WTC11 (cell line): ENCODE results near the gene EYA2. TPM values are rescaled to one million over a fixed set of nuclear protein-coding genes. Genes with fewer than 3 reads are reported as not detected.

ENCODE experiments used
- ATAC-seq: fragments of 200-7000 bp; cut with Tn5 transposase; 2 replicates; pipeline ENCODE4 v1.10.0; 2021; ENCODE audit warnings: mild to moderate bottlenecking, moderate library complexity
- CTCF ChIA-PET: fragments of 300-600 bp; sonication (Branson Sonifier 250); formaldehyde crosslinking; loops from one replicate; lab custom pipeline; 2021; ENCODE audit warnings: antibody characterized with exemption; lab: Charles Lee
- POLR2A ChIA-PET: fragments of 350-600 bp; sonication (Branson Sonifier 250); formaldehyde crosslinking; loops from one replicate; lab custom pipeline; 2021; ENCODE audit warnings: antibody characterized with exemption; lab: Charles Lee
- DNase-seq: peaks from one replicate; pipeline ENCODE4 v3.0.0; 2021; ENCODE audit warnings: low spot score
- H3K27ac Mint-ChIP-seq: 2 replicates; pipeline ENCODE4 v1.8.0; 2021; ENCODE audit warnings: mixed read lengths
- H3K27me3 Mint-ChIP-seq: 2 replicates; pipeline ENCODE4 v1.8.0; 2021; ENCODE audit warnings: low read depth, mild to moderate bottlenecking, moderate library complexity, mixed read lengths
- H3K36me3 Mint-ChIP-seq: 2 replicates; pipeline ENCODE4 v1.8.0; 2021; ENCODE audit warnings: mixed read lengths
- H3K4me1 Mint-ChIP-seq: 2 replicates; pipeline ENCODE4 v1.8.0; 2022; ENCODE audit warnings: mixed read lengths
- H3K4me3 Mint-ChIP-seq: 2 replicates; pipeline ENCODE4 v1.8.0; 2021; ENCODE audit warnings: mild to moderate bottlenecking, moderate library complexity, mixed read lengths
- H3K9me3 Mint-ChIP-seq: 2 replicates; pipeline ENCODE4 v1.8.0; 2021; ENCODE audit warnings: mixed read lengths
- ARID4B ChIP-seq: sonication (generic); formaldehyde crosslinking; IDR thresholded peaks from 2 replicates; pipeline ENCODE4 v1.8.0; 2023; ENCODE audit warnings: missing genetic modification reagents, mild to moderate bottlenecking, borderline replicate concordance
- ERG ChIP-seq: fragments of 250-450 bp; sonication (Bioruptor Pico); IDR thresholded peaks from 2 replicates; pipeline ENCODE4 v1.8.0; 2021; ENCODE audit warnings: mild to moderate bottlenecking
- ETV6 ChIP-seq: sonication (generic); formaldehyde crosslinking; IDR thresholded peaks from 2 replicates; pipeline ENCODE4 v1.8.1; 2022; ENCODE audit warnings: mild to moderate bottlenecking, missing genetic modification reagents
- IRF2 ChIP-seq: sonication (generic); formaldehyde crosslinking; IDR thresholded peaks from 2 replicates; pipeline ENCODE4 v1.8.0; 2022; ENCODE audit warnings: low read depth, missing genetic modification reagents, borderline replicate concordance
- JUN ChIP-seq: sonication (generic); formaldehyde crosslinking; IDR thresholded peaks from 2 replicates; pipeline ENCODE4 v1.8.0; 2023; ENCODE audit warnings: mild to moderate bottlenecking, missing genetic modification reagents
- MXD4 ChIP-seq: fragments of 250-450 bp; sonication (Bioruptor Pico); IDR thresholded peaks from 2 replicates; pipeline ENCODE4 v1.8.0; 2021; ENCODE audit warnings: mild to moderate bottlenecking, moderate library complexity, borderline replicate concordance
- TP53 ChIP-seq: sonication (generic); formaldehyde crosslinking; IDR thresholded peaks from 2 replicates; pipeline ENCODE4 v1.8.1; 2023; ENCODE audit warnings: mild to moderate bottlenecking, missing genetic modification reagents
- ZNF232 ChIP-seq: sonication (generic); formaldehyde crosslinking; IDR thresholded peaks from 2 replicates; pipeline ENCODE4 v1.8.0; 2022; ENCODE audit warnings: mild to moderate bottlenecking, missing genetic modification reagents
- ZNF416 ChIP-seq: fragments of 250-450 bp; sonication (Bioruptor Pico); IDR thresholded peaks from 2 replicates; pipeline ENCODE4 v1.9.0; 2021; ENCODE audit warnings: mild to moderate bottlenecking, inconsistent platforms
- ZNF532 ChIP-seq: fragments of 250-450 bp; sonication (Bioruptor Pico); IDR thresholded peaks from 2 replicates; pipeline ENCODE4 v1.9.0; 2021; ENCODE audit warnings: mild to moderate bottlenecking, borderline replicate concordance
- total RNA-seq: library from RNA; stranded (reverse); gene quantifications from 3 replicates; pipeline ENCODE4 v1.2.3, GENCODE V29; 2021
- TF ChIP-seq, protein P1 (sequence below): sonication (generic); formaldehyde crosslinking; IDR thresholded peaks from 2 replicates; pipeline ENCODE4 v1.8.1; 2022; ENCODE audit warnings: low read depth, mild to moderate bottlenecking, moderate library complexity, missing genetic modification reagents, borderline replicate concordance
- TF ChIP-seq, protein P2 (sequence below): fragments of 250-450 bp; sonication (Bioruptor Pico); IDR thresholded peaks from 2 replicates; pipeline ENCODE4 v1.9.0; 2021; ENCODE audit warnings: mild to moderate bottlenecking
- TF ChIP-seq, protein P3 (sequence below): sonication (generic); formaldehyde crosslinking; IDR thresholded peaks from 2 replicates; pipeline ENCODE4 v1.8.1; 2022; ENCODE audit warnings: missing genetic modification reagents, borderline replicate concordance
- TF ChIP-seq, protein P4 (sequence below): sonication (generic); formaldehyde crosslinking; conservative IDR thresholded peaks from 2 replicates; pipeline ENCODE4 v1.8.1; 2023; ENCODE audit warnings: mild to moderate bottlenecking, low read depth, missing genetic modification reagents, moderate library complexity
- TF ChIP-seq, protein P5 (sequence below): fragments of 250-450 bp; sonication (Bioruptor Pico); IDR thresholded peaks from 2 replicates; pipeline ENCODE4 v2.1.2; 2022; ENCODE audit warnings: mild to moderate bottlenecking, moderate library complexity

Gene EYA2
- total RNA-seq, 1 experiment from 2014 or later, result 1.5 TPM

DNA sequence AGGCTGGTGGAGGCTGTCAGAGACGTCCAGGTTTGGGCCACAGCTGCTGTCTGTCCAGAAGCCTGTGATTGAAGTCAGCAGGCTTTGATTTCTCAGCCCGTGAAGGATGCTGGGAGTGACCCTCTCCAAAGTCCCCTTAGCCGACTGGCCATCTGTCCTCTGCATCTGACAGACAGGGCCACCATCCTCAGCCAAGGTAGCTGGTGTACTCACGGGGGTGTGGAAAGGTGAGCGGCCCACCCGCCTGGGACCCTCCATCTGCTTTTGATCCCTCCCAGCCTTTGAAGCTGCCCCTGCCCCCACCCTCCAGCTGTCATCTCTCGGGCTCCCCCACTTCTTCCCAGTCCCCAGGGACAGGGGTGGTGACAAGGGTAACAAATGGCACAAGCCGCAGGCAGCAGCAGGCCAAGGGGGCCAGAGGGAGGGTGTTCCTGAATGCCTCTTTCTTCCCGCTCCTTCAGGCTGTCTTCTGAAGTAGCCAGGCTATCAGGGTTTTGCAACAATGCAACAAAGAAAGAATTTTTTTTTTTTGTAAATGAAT lies 84.4 kb downstream of the EYA2 start (continued):
- TF ChIP-seq ZNF532 (CRISPR knock-in tag) (no peak), ERG (CRISPR knock-in tag) (no peak), JUN (CRISPR knock-in tag) (no peak), MXD4 (no peak), IRF2 (CRISPR knock-in tag) (no peak), ZNF232 (no peak)
- TF ChIP-seq, protein P1, sequence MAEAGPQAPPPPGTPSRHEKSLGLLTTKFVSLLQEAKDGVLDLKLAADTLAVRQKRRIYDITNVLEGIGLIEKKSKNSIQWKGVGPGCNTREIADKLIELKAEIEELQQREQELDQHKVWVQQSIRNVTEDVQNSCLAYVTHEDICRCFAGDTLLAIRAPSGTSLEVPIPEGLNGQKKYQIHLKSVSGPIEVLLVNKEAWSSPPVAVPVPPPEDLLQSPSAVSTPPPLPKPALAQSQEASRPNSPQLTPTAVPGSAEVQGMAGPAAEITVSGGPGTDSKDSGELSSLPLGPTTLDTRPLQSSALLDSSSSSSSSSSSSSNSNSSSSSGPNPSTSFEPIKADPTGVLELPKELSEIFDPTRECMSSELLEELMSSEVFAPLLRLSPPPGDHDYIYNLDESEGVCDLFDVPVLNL (CRISPR knock-in tag), result no peak
- TF ChIP-seq, protein P2, sequence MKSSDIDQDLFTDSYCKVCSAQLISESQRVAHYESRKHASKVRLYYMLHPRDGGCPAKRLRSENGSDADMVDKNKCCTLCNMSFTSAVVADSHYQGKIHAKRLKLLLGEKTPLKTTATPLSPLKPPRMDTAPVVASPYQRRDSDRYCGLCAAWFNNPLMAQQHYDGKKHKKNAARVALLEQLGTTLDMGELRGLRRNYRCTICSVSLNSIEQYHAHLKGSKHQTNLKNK (CRISPR knock-in tag), result no peak
- TF ChIP-seq, all 79 proteins: peak for 0

- ChIA-PET CTCF (interaction anchor here (0.7 to 1.1 kb wide), 3 partner anchors 159 to 1371 kb away, joined by 3 to 4 read pairs (median 4); no protein-coding TSS in a partner anchor), POLR2A (interaction anchor here (0.6 kb wide), 1 partner anchor 227 kb away, joined by 3 read pairs; no protein-coding TSS in a partner anchor)
- Mint-ChIP-seq H3K27me3 (peaks cover 5% of the 10 kb centered on the region), H3K4me3 (no peak overlapping the region)
- no peak; the same call in 1 of the 2 replicates for ATAC-seq
- TF ChIP-seq ZNF416 (CRISPR knock-in tag) (no peak), ARID4B (CRISPR knock-in tag) (no peak), TP53 (CRISPR knock-in tag) (no peak), ETV6 (no peak)
- TF ChIP-seq, protein P3, sequence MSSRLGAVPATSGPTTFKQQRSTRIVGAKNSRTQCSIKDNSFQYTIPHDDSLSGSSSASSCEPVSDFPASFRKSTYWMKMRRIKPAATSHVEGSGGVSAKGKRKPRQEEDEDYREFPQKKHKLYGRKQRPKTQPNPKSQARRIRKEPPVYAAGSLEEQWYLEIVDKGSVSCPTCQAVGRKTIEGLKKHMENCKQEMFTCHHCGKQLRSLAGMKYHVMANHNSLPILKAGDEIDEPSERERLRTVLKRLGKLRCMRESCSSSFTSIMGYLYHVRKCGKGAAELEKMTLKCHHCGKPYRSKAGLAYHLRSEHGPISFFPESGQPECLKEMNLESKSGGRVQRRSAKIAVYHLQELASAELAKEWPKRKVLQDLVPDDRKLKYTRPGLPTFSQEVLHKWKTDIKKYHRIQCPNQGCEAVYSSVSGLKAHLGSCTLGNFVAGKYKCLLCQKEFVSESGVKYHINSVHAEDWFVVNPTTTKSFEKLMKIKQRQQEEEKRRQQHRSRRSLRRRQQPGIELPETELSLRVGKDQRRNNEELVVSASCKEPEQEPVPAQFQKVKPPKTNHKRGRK (CRISPR knock-in tag), result no peak
- TF ChIP-seq, protein P4, sequence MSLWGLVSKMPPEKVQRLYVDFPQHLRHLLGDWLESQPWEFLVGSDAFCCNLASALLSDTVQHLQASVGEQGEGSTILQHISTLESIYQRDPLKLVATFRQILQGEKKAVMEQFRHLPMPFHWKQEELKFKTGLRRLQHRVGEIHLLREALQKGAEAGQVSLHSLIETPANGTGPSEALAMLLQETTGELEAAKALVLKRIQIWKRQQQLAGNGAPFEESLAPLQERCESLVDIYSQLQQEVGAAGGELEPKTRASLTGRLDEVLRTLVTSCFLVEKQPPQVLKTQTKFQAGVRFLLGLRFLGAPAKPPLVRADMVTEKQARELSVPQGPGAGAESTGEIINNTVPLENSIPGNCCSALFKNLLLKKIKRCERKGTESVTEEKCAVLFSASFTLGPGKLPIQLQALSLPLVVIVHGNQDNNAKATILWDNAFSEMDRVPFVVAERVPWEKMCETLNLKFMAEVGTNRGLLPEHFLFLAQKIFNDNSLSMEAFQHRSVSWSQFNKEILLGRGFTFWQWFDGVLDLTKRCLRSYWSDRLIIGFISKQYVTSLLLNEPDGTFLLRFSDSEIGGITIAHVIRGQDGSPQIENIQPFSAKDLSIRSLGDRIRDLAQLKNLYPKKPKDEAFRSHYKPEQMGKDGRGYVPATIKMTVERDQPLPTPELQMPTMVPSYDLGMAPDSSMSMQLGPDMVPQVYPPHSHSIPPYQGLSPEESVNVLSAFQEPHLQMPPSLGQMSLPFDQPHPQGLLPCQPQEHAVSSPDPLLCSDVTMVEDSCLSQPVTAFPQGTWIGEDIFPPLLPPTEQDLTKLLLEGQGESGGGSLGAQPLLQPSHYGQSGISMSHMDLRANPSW, result no peak
- TF ChIP-seq, protein P5, sequence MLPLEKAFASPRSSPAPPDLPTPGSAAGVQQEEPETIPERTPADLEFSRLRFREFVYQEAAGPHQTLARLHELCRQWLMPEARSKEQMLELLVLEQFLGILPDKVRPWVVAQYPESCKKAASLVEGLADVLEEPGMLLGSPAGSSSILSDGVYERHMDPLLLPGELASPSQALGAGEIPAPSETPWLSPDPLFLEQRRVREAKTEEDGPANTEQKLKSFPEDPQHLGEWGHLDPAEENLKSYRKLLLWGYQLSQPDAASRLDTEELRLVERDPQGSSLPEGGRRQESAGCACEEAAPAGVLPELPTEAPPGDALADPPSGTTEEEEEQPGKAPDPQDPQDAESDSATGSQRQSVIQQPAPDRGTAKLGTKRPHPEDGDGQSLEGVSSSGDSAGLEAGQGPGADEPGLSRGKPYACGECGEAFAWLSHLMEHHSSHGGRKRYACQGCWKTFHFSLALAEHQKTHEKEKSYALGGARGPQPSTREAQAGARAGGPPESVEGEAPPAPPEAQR (CRISPR knock-in tag), result no peak
- TF ChIP-seq, all 79 proteins: peak for 0
- peaks cover 14% of the 10 kb centered on the region for H3K4me1 Mint-ChIP-seq
- no peak overlapping the region for H3K27ac Mint-ChIP-seq
- peaks cover 12% of the 10 kb centered on the region for H3K36me3 Mint-ChIP-seq
- DNase-seq, result no peak
- H3K9me3 Mint-ChIP-seq, result peaks cover 24% of the 10 kb centered on the region
Observed at GRCh38 chr20:46979603-46980241, 85.1 kb downstream of the EYA2 start.
